GM19043 (cell line): Measurements from ENCODE around the gene HDAC8.
"Not testable (repeated sequence)": the region's sequence is repeated elsewhere in the genome, so short reads cannot be mapped to it uniquely, and the experiment has no call there.

ENCODE experiments used
- ATAC-seq: cut with Tn5 transposase; IDR thresholded peaks from one replicate; pipeline ENCODE4 v1.9.1; 2021; ENCODE audit warnings: low read depth; ENCODE audit not compliant: unreplicated experiment

Gene HDAC8

DNA sequence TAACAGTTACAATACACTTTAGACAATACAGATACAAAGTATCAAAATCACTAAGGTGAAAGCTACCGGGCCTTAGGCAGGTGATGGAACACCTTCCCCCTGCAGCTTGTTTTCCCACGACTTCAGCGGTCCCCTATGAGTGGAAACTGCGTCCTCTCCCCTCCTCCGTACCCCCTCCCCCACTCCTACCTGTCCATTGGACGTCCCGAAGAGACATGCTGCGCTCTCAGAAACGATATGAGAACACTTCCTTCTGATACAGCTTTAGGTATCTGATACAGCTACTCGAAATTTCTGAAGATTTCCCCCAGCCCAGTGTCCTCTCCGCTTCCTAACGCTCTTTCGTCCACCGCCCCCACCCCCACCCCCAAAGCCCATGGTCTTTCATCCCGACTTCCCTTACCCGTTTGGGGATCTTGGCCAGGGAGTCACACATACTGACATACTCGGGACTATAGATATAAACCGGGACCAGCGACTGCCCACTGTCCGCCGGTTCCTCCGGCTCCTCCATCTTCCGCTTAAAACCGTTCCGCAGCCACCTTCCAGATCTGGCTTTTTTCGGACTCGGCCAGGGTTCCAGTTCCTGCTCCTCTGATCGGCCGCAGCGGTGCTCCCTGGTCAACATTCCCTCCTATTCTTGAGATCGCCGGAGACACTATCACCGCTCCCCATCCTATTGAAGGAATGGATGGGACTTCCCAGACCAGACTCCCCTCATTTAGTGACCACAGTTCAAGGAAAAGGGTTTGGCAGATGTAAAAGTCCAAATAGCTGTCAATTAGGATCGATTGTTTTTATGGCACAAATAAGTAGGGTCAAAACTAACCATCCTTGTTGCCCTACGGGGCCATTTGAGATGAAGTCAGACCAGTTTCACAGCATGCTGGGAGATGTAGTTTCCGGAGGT lies at the start of gene HDAC8:
TSS of gene HDAC8 (minus strand) at position 596 of the 910 bp plus-strand sequence. CDS start at position 514, 82 bp downstream.
- peak; percentile 95 for ATAC-seq

DNA sequence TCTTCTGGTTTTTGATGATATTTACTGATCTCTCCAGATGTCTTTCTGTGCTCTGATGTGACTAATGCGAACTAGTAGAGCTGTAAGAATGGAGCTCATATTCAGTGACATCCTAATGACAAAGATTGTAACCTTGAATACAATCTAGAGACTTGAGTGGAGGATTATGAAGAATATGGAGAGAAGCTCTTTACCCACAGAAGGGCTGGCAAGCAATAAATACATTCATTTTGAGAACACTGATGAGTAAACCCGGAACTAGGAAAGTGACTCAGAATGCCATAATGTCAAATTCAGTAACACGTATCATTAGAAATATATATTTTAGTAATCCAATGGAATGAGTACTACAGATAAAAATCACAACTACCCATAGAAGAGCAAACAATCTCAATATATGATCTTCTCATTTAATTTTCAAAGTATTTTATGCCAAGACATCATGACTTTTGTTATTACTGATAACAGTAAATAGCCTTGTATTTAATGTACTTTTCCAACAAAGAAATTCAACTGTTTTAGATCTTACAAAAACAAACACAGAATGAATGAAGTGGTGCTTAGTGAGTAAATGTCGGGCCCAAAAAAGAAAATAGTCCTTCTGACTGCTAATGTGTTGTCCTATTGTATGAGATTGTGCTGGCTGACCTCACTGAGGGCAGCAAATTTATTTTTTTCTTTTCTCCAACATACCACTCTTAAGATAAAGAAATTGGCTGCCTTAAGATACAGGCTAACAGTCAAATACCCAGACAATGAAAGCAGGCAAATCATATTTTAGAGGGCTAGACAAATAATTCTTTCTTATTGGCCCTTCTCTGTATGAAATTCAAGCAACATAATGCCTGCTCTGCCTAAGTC lies 49.2 kb upstream of the HDAC8 start:
- peak; percentile 76 for ATAC-seq

DNA sequence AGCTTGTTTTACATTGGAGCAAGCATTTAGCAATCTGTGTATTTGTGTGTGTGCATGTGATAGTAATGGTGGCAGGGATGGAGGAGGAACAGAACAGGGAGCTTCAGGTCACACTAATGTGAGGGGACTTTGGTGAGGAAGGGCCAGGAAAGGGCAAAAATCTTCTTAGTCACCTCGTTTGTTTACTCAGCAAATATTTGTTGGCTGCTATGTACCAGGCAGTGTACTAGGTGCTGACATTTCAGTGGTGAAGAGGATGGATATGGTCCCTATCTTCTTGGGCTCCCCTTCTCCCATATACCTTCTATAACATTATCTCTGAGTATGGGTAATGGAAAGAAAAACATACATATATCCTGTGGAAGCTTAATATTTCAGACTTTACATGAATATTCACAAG lies 48.5 kb upstream of the HDAC8 start:
- ATAC-seq, result no peak

DNA sequence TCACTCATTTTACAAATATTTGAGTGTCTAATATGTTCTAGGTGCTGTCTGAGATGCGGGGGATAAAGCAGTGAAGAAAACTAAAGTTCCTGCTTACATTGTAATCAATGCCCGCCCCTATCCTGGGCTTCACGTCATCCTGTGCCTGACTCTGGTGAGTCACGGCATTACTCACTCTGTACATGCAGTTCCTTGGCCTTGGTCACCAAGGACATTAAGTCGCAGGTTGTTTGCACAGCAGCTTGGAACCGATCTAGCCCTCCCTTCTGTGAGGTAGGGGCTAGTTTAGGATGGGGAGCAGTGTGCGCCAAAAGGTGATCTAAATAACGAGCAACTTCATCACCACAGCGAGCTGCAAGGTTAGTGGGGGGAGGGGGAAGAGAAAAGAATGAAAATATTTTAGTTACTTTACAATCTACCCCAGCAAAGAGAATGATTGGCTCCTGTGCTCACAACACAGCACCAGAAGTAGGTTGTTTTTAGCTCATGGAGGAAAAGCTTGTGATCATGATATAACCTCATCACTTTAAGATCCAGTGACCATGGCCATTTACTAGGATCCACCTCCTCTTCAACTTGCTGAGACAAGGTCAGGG lies 48.0 kb upstream of the HDAC8 start:
- no peak for ATAC-seq

DNA sequence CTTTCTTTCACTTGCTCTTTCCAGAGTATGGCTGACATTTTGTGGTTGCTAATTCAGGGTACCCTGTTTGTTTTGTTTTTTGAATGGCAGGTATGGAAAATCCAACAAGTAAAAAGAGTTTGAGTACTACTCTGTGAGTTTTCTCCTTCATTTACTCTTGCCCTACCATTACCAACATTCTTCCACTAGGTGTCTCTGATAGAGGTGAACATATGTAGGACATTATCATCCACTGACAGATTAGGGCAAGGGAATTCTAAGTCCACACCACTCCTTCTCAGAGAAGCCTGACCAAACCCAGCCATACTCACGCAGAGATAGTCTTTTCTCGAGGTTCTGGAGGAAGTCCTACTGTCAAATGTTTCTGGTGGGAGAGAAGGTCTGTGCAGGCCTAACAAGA lies 36.7 kb upstream of the HDAC8 start:
- ATAC-seq, result no peak

DNA sequence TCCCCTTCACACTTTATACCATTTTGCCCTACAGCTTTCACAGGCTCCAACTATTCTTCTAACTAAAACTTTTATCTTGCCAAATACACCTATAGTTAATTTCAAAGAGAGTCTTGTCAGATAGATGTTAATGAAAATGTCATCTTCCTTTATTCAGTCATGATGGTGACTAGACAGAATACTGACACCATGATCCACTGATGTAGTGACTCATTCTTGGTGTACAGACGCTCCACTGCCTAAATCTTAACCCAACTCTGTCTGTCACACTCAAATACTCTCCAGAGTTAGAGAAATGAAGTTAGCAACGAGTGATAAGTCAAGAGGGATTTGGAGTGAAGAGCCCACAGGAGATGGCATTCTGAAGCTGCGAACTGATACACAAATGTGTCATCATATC lies 32.1 kb upstream of the HDAC8 start:
- ATAC-seq, result no peak

DNA sequence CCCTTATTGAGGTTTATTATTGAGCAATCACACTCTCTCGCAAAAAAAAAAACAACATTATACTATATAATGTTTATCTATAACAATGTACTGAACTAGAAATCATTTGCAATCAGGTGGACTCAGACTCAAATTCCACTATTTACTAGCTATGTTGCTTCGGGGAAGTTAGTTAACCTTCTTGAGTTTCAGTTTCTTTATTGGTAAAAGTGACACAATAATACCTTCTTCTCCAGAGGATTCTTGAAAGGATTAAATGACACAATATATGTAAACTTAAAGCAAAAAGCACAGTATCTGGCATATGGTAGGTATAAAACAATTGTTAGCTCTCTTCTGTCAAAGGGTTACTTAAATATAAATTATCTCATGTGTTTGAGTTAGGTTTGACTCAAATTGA lies 31.5 kb upstream of the HDAC8 start:
- no peak for ATAC-seq

DNA sequence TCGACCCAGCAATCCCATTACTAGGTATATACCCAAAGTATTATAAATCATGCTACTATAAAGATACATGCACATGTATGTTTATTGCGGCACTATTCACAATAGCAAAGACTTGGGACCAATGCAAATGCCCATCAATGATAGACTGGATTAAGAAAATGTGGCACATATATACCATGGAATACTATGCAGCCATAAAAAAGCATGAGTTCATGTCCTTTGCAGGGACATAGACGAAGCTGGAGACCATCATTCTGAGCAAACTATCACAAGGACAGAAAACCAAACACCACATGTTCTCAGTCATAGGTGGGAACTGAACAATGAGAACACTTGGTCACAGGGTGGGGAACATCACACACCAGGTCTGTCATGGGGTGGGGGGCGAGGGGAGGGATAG lies 18.4 kb upstream of the HDAC8 start:
- not testable (repeated sequence) for ATAC-seq

DNA sequence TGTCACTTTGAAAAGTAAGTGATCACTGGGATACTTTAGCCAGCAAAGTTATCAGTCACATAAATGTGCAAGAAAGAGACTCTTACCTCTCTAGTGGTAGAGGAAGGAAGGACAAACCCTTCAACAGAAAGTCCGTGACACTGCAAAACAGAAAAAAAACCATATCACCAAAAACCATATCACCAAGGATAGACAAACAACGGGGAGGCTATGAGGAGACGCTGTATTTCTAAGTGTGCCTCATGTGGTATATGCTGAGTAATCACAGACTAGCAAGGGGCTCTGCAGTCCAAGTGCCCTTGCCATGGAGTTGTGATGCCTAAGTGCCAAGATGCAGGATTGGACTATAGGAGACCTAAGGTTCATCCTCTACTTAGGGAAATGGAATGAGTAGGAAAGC lies 11.5 kb upstream of the HDAC8 start:
- no peak for ATAC-seq

DNA sequence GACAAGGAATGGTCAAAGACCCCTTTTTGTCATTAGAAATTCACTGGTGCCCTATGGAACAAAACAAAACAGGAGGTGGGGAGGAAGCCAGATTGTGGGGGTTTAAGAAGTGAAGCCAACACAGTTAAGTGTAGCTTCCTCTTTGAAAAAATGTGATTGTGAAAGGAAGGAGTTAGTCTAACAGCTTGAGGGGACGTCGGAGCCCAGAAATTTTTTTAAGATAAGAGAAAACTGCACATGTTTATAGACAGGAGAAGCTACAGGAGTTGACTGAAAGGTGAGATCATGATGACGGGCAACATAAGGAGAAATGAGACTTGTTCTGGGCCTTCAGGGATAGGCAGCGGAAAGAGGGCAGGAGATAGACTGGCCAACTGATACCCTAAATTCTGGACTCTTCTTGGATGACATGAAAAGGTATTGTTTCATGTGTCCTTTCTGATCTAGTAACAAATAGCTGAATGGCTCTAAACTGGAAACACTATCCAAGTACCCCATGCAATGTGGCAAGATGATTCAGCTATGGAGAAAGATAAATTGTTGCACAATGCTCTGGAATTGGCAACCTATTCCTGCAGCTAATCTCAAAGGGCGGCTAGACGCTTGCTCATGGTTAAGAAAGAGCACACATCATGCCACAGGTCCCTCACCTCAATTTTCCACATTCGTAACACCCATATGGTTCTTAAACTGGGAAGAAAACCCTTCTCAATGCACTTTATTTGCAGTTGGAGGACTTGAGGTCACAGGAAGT lies 3.7 kb upstream of the HDAC8 start:
- ATAC-seq, result no peak

DNA sequence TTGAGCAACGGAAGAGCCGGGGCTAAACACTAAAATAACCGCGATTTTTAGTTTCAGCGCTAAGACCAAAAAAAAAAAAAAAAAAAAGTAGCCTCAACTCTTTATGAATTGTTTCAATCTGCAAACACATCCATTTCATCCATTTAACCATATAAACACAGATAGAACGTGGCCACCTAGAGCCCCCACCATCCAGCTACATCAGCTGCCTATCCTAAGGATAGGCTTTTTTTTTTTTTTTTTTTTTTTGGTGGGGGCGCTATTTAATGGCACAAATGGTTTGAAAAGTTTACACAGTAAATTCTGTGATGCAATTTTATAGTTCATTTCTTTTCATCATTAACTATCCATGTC lies 492 bp upstream of the HDAC8 start:
- peak; percentile 20 for ATAC-seq

DNA sequence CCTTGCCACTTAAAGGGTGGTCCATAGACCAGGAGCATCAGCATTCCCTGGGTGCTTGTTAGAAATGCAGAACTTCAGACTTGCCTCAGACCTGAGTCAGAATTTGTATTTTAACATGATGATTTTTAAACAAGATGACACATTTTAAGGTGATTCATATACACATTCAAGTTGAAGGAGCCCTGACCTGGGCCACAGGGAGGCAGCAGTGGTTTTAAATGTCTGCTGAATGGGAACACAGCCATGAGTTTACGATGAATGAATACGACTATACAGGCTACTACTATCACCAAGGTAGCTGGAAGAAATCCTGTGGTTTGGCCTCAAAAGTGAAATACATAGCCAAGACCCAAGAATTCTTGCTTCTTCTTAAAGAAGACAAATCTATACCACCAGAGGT lies 2.9 kb downstream of the HDAC8 start:
- ATAC-seq, result no peak

DNA sequence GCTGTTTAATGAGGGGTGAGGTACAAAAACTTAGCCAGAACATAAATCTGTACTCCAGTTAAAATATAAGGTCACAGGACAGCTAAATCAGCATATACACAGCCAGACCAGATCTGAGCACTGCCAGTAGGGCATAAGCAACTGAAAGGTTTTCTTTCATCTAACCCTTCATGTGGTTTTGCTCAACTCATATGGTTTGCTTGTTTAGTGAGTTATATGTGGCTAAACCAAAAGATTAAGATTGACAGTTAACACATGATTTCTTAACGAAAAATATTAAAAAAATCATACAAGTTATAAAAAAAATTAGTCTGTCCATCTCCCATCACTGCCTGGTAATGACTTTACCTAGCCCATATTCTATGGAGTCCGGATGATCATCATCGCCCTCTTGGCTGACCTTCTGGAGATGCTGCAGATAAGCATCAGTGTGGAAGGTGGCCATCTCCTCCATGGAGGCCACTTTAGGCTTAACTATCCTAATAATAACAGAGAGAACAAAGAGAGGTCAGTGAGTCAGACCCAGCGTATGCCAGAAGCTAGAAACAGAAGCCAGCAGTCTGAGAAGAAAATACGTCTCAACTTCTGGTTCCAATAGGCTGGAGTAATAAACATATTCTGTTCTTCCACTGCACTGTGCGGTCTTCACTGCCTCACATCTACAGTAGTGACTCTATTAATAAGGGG lies 4.1 kb downstream of the HDAC8 start:
- ATAC-seq, result no peak

DNA sequence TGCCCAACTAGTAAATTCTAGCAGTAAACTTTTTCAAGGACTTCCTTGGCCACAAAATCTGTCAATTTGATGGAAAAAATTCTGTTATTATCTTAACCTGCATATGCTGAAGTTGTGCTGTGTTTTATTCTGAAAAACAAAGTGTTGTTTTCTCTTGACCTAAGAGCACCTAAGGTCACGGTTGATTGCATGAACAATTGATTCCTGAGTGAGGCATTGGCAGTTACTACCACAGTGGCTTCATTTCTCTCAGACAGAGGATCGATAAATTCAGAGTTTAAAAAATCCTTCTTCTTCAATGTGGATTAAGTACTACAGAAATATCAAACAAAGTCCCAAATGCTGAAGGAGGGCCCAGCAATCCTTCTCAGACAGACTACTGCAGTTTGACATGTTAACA lies 6.2 kb downstream of the HDAC8 start:
- no peak for ATAC-seq

DNA sequence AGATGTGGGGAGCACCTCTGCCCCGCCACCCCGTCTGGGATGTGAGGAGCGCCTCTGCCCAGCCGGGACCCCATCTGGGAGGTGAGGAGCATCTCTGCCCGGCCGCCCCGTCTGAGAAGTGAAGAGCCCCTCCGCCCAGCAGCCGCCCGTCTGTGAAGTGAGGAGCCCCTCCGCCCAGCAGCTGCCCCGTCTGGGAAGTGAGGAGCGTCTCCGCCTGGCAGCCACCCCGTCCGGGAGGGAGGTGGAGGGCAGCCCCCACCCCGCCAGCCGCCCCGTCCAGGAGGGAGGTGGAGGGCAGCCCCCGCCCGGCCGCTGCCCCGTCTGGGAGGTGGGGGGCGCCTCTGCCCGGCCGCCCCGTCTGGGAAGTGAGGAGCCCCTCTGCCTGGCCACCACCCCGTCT lies 13.0 kb downstream of the HDAC8 start:
- not testable (repeated sequence) for ATAC-seq

DNA sequence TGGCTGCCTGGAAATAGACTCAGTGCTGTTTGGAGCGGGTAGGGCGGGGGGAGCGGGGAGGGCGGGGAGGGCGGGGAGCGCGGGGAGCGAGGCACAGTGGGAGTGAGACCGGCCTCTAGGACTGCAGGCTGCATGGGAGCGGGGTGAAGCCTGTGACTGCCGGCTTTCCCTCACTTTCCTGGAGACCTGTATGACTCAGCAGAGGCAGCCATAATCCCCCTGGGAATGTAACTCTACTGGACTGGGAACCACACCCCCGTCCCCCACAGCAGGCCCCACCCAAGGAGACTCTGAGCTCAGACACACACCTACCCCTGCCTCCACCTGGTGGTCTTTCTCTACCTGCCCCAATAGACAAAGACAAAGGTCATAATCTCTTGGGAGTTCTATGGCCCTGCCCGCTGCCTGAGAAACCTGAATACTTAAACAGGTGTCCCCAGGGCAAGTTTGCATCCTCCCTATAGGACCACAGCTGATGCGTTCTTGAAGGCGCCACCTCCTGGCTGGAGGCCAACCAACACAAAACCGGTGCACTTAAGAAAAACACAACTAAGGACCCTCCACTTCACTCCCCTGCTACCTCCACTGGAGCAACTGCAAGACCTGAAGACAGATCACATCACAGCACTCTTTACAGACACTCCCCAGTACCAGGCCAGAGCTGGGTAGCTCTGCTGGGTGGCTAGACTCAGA lies 18.0 kb downstream of the HDAC8 start:
- ATAC-seq, result no peak

DNA sequence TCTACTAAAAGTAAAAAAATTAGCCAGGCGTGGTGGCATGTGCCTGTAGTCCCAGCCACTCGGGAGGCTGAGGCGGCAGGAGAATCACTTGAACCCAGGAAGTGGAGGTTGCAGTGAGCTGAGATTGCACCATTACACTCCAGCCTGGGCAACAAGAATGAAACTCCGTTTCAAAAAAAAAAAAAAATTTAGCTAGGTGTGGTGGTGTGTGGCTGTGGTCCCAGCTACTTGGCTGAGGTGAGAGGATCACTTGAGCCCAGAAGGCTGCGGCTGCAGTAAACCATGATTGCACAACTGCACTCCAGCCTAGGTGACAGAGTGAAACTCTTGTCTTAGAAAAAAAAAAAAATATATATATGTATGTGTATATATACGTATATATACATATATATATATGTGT lies 20.2 kb downstream of the HDAC8 start:
- not testable (repeated sequence) for ATAC-seq

DNA sequence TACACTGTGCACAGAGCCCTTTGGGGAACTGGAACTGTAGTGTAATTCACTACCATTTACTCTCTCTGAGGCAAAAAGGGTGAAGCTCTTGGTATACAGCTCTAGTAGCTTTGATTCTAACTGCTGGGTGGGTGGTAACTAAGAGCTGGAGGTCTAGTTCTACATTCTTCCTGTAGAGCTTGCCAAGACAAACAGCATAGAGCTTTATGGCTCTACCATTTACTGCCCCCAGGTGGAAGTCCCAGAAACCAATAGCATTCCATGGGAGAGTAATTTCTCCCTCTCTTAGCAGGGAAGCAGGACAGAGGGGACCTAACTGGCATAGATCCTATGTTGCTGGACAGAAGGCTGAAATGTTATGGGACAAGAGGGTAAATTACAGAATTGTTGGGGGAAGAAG lies 26.7 kb downstream of the HDAC8 start:
- no peak for ATAC-seq

DNA sequence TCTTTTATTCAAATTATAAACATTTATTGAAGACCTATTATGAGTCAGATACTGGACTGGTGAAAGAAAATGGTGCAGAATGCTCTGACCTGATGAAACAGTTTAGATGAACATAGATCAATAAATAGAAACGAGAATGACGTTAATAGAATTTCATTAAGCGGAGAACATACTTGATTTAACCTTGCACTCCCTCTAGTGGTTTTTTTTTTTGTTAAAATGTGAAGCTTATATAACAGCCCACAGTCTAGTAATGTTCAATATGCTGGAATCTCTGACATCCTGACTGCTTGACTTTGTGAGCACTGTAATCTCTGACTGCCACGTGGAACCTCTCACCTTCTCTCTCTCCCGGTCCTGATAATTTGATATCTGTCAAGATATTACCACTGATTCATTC lies 32.3 kb downstream of the HDAC8 start:
- ATAC-seq, result no peak
